Endothelial cell of umbilical vein (primary cell): ENCODE data around the gene ABCA3. TPM values are rescaled to one million over a fixed set of nuclear protein-coding genes. Genes with fewer than 3 reads are reported as not detected.

Source experiments
- BruUV-seq: library from RNA; stranded (reverse); fragments of 400-500 nt; replicated peaks from 2 replicates; lab custom pipeline; 2021; lab: Mats Ljungman, UMichigan
- CTCF ChIA-PET: fragments of 300-600, 350-600 bp; sonication (Branson Sonifier 250); formaldehyde crosslinking; loops from one replicate; lab custom pipeline; 2021; ENCODE audit warnings: antibody characterized with exemption, inconsistent platforms; lab: Charles Lee
- POLR2A ChIA-PET: fragments of 300-600, 350-600 bp; sonication (Branson Sonifier 250); formaldehyde crosslinking; loops from one replicate; lab custom pipeline; 2021; ENCODE audit warnings: antibody characterized with exemption, inconsistent platforms; lab: Charles Lee
- DNase-seq: peaks from one replicate; pipeline ENCODE4 v3.0.0-alpha.2; 2011; ENCODE audit warnings: low read depth, low spot score
- FAIRE-seq: peaks from 2 replicates; lab custom pipeline; 2011; peaks lifted over from hg19 to GRCh38; lab: Jason Lieb, UNC
- H2AFZ ChIP-seq: 2 replicates; pipeline ENCODE4 v1.6.0; 2012; ENCODE audit warnings: low read depth, low read length, control low read depth, inconsistent platforms
- H3K27ac ChIP-seq: 2 replicates; pipeline ENCODE4 v1.5.1; 2011; ENCODE audit warnings: low read depth, mild to moderate bottlenecking, control low read depth, low read length, moderate library complexity; ENCODE audit not compliant: insufficient read depth
- H3K27me3 ChIP-seq, 2 experiments: 2 replicates each; pipeline versions ENCODE4 v1.6.0 to v1.6.1; 2011; ENCODE audit warnings: low read length in 2 of 2, mixed read lengths in 1 of 2; ENCODE audit not compliant: control insufficient read depth in 2 of 2, insufficient read depth in 2 of 2
- H3K36me3 ChIP-seq, 2 experiments: 2 replicates in 1 of 2; 3 replicates in 1 of 2; pipeline ENCODE4 v1.5.1; 2011; ENCODE audit warnings: low read length in 2 of 2, mild to moderate bottlenecking in 1 of 2, moderate library complexity in 1 of 2; ENCODE audit not compliant: control insufficient read depth in 2 of 2, insufficient read depth in 2 of 2; ENCODE audit errors: extremely low read depth in 1 of 2
- H3K4me1 ChIP-seq: 3 replicates; pipeline ENCODE4 v1.5.1; 2011; ENCODE audit warnings: mild to moderate bottlenecking, low read length; ENCODE audit not compliant: control insufficient read depth, insufficient read depth; ENCODE audit errors: extremely low read depth
- H3K4me2 ChIP-seq: 2 replicates; pipeline ENCODE4 v1.6.1; 2011; ENCODE audit warnings: low read length, control low read depth, mixed read lengths; ENCODE audit not compliant: insufficient read depth
- H3K4me3 ChIP-seq, 3 experiments: fragments of 200-600 bp in 1 of 3; sonication (generic), shearing (Covaris generic) in 1 of 3; replicated peaks in 1 of 3; 2 replicates each; pipeline ENCODE4 v1.5.1; 2011 to 2016; ENCODE audit warnings: control low read depth in 3 of 3, low read length in 3 of 3, mild to moderate bottlenecking in 2 of 3, inconsistent platforms in 1 of 3, low read depth in 1 of 3, moderate library complexity in 1 of 3; ENCODE audit not compliant: insufficient read depth in 1 of 3
- H3K79me2 ChIP-seq: 2 replicates; pipeline ENCODE4 v1.6.0; 2012; ENCODE audit warnings: low read length, inconsistent platforms; ENCODE audit not compliant: control insufficient read depth, insufficient read depth
- H3K9ac ChIP-seq: replicated peaks from 2 replicates; pipeline ENCODE3; 2011; ENCODE audit warnings: low read length, control low read depth; ENCODE audit not compliant: insufficient read depth; ENCODE audit errors: extremely low read depth
- H3K9me1 ChIP-seq: replicated peaks from 3 replicates; pipeline ENCODE4 v1.6.0; 2011; ENCODE audit warnings: mild to moderate bottlenecking, low read length; ENCODE audit not compliant: control insufficient read depth, insufficient read depth; ENCODE audit errors: extremely low read depth
- H3K9me3 ChIP-seq: replicated peaks from 2 replicates; pipeline ENCODE4 v1.5.1; 2012; ENCODE audit warnings: low read length, inconsistent platforms; ENCODE audit not compliant: control insufficient read depth, insufficient read depth
- H4K20me1 ChIP-seq: replicated peaks from 2 replicates; pipeline ENCODE3; 2011; ENCODE audit warnings: mild to moderate bottlenecking, low read length; ENCODE audit not compliant: control insufficient read depth, insufficient read depth; ENCODE audit errors: extremely low read depth
- CTCF ChIP-seq, 2 donors: IDR thresholded peaks; 1 replicate in 1 of 2; 2 replicates in 1 of 2; pipeline ENCODE4 v1.5.1; 2011; ENCODE audit warnings: low read length in 2 of 2, mild to moderate bottlenecking in 2 of 2, moderate library complexity in 2 of 2, control low read depth in 1 of 2, inconsistent platforms in 1 of 2, low read depth in 1 of 2; ENCODE audit not compliant: insufficient read depth in 1 of 2; ENCODE audit errors: extremely low read depth in 1 of 2
- EZH2 ChIP-seq: IDR thresholded peaks from 2 replicates; pipeline ENCODE4 v1.6.1; 2012; ENCODE audit warnings: borderline replicate concordance, low read depth, mild to moderate bottlenecking, moderate library complexity, low read length, inconsistent platforms; ENCODE audit not compliant: severe bottlenecking
- FOS ChIP-seq: IDR thresholded peaks from 2 replicates; pipeline ENCODE4 v1.6.1; 2011; ENCODE audit warnings: mild to moderate bottlenecking, low read length, moderate library complexity, borderline replicate concordance; ENCODE audit not compliant: insufficient read depth
- GATA2 ChIP-seq: IDR thresholded peaks from 2 replicates; pipeline ENCODE4 v1.7.0; 2011; ENCODE audit warnings: low read depth, mild to moderate bottlenecking, moderate library complexity, mixed read lengths, low read length; ENCODE audit not compliant: insufficient read length, insufficient read depth
- JUN ChIP-seq: IDR thresholded peaks from 2 replicates; pipeline ENCODE4 v1.6.1; 2011; ENCODE audit warnings: borderline replicate concordance, low read depth; ENCODE audit not compliant: insufficient read length, insufficient read depth
- MAX ChIP-seq: IDR thresholded peaks from 2 replicates; pipeline ENCODE4 v1.6.1; 2011; ENCODE audit not compliant: insufficient read depth, insufficient read length
- MYC ChIP-seq: IDR thresholded peaks from one replicate; pipeline ENCODE4 v1.6.1; 2011; ENCODE audit warnings: mild to moderate bottlenecking, low read depth, low read length
- POLR2A ChIP-seq: IDR thresholded peaks from 2 replicates; pipeline ENCODE4 v1.6.1; 2012; ENCODE audit warnings: low read depth, mild to moderate bottlenecking, control low read depth, low read length
- POLR2AphosphoS5 ChIP-seq: IDR thresholded peaks from 2 replicates; pipeline ENCODE4 v1.6.1; 2012; ENCODE audit warnings: low read depth, mild to moderate bottlenecking, control low read depth, low read length, moderate library complexity; ENCODE audit not compliant: insufficient read depth
- dilution Hi-C: fragments of 300-500 bp; cut with MboI; formaldehyde crosslinking; loops from one replicate; pipeline ENCODE4 v1.15.0; 2019; ENCODE audit warnings: low sequenced_read_pairs; ENCODE audit not compliant: extremely low pct_ligation_motif_present
- intact Hi-C: fragments of 100-400 bp; cut with micrococcal nuclease; formaldehyde crosslinking; loops from one replicate; pipeline ENCODE4 v1.10.0; 2022
- polyA plus RNA-seq, 4 experiments: library from polyadenylated mRNA; depleted of rRNA in 3 of 4; stranded (reverse) in 3 of 4; unstranded in 1 of 4; fragments of >200 nt; gene quantifications; 2 replicates each; pipeline versions ENCODE4 v1.2.1 to v1.2.3, GENCODE V29; 2011 to 2012; ENCODE audit warnings: missing spikeins in 1 of 4
- total RNA-seq: library from RNA; stranded (reverse); gene quantifications from 2 replicates; pipeline ENCODE4 v1.2.3, GENCODE V29; 2021

Gene ABCA3
- total and polyA plus RNA-seq, 2 donors (not counting 3 experiments of a cell fraction or from before 2014, with no cell fraction given), result 13.5 to 36.0 TPM

GRCh38 chr16:2278956-2279800 lies 61.4 kb downstream of the ABCA3 start:
- Histone ChIP-seq H3K27me3 (no peaks in the 10 kb centered on the region), H3K9ac (no peak overlapping the region), H3K4me3 (no peak overlapping the region), H3K4me1 (no peaks in the 10 kb centered on the region), H3K9me3 (no peaks in the 10 kb centered on the region), H3K27ac (no peak overlapping the region), H3K4me2 (no peak overlapping the region), H3K36me3 (peaks cover 0 to 4% of the 10 kb centered on the region in 2 experiments), H3K9me1 (no peaks in the 10 kb centered on the region), H4K20me1 (no peaks in the 10 kb centered on the region), H3K79me2 (no peaks in the 10 kb centered on the region), H2AFZ (no peak overlapping the region)
- no peak for FAIRE-seq
- BruUV-seq, result no TSS peak
- intact Hi-C loops, result no loop called here
- CTCF ChIA-PET, result interaction anchor here (0.7 to 1.1 kb wide), 2 partner anchors 11 to 79 kb away, joined by 3 to 5 read pairs; no protein-coding TSS in a partner anchor
- TF ChIP-seq POLR2AphosphoS5 (no peak), MAX (no peak), GATA2 (no peak), POLR2A (no peak), EZH2 (no peak), JUN (no peak), MYC (no peak), FOS (no peak), CTCF (IDR thresholded peaks at IDR 0.05; ENCODE audit: extremely low read depth in 1 of 2, insufficient read depth in 1 of 2, low read depth in 1 of 2, low read length in 2 of 2) (no peak)
- POLR2A ChIA-PET, result no interaction called here
- dilution Hi-C loops, result no loop called here
- DNase-seq, result no peak
